ENCODE data around the gene GPR31.
"Not testable (repeated sequence)": the region's sequence is repeated elsewhere in the genome, so short reads cannot be mapped to it uniquely, and the experiment has no call there.

GPR31 gene

DNA sequence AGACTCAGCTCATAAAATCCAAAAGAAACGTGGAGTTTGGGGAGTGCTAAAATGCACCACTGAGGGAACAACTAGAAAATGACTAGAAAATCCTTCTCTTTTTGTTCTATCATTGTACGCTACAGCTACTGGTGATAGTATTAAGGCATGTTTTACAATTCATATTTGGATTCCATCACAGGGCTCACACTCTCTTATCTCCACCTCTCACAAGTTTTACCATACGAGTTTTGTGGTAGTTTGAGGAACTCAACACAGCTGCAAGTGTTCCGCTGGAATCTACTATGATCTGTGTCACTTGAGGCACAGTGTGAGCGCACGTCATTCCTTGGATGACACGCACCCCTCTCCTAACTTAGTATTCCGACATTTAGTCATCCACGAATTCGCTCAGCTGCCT, 9.9 kb upstream of the GPR31 start:
- DNase-seq (ENCODE audit: low spot score): not testable (repeated sequence)

DNA sequence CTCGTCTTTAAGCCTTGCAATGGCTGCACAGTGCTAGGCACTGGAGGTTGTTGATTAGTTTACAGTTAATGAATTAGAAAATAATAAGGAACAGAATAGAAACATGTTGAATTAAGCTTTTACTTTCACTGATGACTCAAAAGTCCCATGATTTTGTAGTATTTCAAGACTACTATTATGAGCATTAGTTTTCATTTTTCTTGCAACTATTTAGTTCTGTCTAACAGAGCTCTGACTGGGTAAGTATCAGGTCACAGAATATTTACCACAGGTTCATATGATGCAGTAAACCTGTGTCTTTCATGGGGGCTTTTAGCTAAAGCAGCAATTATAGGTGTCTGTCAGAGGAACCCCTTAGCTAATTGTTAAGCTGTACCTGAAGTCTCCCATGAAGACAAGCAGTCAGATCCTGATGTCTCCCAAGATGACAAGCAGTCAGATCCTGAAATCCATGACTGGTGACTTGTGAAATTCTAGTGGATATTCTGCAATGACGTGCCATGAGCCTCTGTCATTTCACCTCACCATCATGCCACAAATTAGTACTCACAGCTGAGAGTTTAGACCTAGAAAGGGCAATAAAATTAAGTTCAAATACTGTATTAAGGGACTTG, 8.2 kb upstream of the GPR31 start:
- DNase-seq (ENCODE audit: low spot score): no peak

DNA sequence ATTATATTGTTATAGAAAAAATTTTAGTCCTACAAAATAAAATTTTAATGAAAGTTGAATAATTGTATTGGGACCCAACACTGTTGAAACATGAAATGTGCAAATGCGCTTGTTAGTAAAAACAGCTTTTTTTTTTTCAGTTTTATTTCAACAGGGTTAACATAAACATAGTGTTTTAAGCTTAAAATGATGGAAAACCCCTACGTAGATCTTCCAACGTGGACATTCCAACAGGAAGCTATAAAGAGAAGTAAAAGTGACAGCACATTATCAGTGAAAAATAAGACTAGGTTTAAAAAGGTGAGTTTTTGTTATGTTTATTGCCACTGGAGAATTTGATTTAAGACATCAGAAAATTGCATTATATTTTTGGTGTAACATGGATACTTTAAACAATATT, 6.5 kb upstream of the GPR31 start:
- DNase-seq (ENCODE audit: low spot score): no peak

DNA sequence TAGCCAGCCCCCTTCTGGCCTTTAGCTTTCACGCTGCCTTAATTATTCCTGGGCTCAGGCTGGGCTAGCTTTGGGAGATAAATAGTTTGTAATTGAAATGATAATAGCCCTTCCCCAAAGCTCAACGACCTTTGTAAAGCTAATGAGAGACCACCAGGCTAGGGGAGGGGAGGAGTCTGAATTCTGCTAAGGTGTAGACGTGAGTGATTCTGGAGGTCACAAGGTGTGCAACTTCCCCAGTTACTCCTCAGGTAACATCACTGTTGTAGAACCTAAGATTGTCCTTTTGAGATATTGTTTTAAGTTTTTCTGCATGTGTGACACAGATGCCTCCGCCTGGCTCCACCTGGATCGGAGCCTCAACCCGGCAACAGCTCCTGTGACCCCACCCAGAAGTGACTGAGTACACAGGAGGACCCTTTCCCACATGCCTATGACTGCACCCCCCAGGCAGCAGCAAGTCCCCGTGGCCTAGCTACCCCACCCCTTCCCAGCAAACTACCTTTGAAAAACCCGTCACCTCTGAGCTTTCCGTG, 5.8 kb upstream of the GPR31 start:
- DNase-seq (ENCODE audit: low spot score): no peak

DNA sequence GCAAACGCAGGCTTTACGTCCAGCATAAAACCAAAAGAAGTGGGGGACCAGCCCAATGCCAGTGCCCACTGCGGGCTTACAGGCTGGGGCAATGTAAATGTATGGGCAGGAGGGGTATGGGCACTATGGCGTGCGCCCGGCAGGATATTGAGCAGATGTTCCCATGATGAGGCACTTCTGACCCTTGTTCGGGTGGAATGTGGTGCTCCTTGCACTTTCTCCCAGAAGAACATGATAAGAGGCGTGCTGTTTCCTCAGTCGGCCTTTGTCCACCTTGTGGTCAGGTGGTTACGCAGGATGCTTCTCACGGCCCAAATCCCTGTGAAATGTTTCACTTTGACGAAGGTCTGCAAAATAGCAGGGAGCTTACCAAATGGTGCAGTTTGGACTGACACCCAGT, 4.8 kb upstream of the GPR31 start:
- DNase-seq (ENCODE audit: low spot score): no peak

DNA sequence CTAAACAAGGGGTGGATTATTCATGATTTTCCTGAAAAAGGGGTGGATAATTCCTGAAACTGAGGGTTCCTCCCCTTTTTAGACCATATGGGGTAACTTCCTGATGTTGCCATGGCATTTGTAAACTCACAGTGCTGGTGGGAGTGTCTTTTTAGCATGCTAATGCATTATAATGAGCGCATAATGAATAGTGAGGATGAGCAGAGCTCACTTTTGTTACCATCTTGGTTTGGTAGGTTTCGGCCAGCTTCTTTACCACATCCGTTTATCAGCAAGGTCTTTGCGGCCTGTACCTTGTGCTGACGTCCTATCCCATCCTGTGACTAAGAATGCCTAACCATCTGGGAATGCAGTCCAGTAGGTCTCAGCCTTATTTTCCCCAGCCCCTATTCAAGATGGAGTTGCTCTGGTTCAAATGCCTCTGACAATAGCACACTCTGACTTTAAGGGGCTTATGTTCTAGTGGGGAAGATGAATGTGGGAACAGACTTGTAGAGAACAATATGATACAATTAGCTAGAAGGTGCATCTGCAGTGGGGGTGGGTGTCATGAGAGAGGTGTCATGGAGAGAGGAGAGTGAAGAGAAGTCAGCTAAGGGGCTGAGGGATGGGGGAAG, 4.2 kb upstream of the GPR31 start:
- no peak for DNase-seq (ENCODE audit: low spot score)

DNA sequence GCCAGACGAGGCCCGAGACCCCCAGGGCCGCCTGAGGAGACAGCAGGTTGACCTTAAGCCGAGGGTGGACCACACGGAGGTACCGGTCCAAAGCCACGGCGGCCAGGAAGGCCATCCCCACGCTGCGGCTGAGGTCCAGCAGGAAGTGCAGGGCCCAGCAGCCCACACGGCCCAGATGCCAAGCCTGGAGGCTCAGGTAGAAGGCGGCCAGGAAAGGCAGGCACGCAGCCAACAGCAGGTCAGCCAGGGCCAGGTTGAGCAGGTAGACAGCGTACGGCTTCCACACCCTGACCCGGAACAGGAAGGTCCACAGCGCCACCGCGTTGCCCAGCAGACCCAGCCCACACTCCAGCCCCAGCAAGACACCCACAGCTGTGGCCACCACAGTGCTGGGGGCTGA, 366 bp downstream of the GPR31 start:
- DNase-seq (ENCODE audit: low spot score): no peak

DNA sequence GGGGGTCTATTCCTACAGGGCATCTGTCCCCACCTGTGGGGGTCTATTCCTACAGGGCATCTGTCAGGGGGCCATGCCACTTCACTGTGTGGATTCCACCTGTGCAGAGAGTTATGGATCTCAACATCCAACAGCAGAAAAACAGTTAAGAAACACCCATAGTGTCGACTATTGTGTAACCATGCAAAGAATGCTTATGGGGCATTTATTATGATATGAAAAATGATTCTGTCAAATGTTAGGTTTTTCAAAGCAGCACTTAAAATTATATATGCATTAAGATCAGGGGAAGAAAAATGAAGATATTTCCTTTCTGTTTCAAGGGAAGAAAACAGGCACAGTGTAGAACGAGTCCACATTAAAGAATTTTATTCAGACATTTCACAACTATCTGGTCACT, 2.9 kb downstream of the GPR31 start:
- DNase-seq (ENCODE audit: low spot score): no peak

DNA sequence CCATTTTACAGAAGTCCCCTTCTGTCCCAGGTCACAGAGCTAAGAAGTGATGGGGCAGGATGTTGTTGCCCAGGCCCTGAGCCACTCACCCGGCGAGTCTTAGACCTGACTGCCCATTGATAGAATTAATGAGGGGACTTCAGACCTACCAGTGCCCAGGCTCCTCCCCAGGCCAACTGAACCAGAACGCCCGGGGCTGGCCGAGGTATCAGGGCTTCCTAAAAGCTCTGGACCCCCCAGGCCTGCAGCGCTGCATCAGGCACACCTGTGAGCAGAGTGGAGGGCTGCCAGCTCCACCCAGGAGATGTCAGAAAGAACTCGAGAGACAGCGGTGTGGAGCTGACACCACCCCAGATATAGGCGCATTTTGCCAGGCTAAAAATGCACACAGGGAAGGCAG, 3.5 kb downstream of the GPR31 start:
- no peak for DNase-seq (ENCODE audit: low spot score)

DNA sequence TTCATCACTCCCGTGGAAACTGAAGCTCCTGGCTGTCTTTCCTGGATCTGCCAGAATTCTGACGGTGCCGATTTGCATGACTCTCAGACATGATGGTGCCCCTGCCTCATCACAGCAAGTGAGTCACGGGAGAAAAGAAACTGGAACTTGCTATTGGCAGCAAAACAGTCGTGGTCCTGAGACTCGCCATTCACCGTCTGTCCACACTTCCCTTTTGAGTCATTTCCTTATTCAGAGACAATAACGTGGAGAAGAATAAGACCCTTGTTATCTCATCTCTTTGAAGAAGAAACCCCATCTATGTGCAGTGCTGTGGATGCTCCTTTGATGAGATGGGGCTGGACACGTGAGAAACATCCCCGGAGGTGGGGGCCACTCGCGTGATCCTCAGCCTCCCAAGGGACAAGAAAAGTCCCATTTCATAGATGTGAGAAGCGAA, 4.2 kb downstream of the GPR31 start:
- peak; percentile 59 for DNase-seq (ENCODE audit: low spot score)

DNA sequence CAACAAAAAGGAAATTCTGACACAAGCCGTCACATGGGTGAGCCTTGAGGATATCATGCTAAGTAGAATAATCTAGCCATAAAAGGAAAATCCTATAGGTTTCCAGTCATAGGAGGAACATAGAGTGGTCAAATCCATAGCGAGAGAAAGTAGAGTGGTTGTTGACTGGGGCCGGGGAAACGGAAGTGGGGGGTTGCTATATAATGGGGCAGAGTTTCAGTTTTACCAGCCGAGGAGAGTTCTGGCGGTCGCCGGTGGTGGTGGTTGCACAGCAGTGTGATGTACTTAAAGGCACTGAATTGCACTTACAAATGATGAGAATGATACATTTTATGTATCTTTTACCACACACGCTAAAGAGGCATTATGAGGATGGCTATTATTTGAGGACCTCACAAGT, 4.9 kb downstream of the GPR31 start:
- DNase-seq (ENCODE audit: low spot score): no peak

DNA sequence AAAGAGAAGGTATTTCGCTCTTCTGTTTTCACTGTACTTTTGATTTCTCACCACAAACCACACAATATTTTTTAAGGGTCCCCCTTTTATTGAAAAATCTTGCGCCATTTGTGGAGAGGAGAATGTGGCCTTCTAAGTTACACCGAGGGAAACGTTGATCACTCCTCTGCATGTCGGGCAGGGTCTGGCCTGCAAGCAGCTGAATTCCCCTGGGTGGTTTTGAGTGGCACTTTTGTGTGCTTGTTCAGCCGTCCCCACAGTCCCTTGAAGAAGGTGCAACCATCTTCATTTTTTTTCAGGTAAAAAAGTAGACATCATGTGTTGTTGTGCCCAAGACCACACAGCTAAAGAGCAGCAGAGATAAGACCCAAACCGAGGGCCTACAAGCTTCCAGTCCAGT, 6.1 kb downstream of the GPR31 start:
- DNase-seq (ENCODE audit: low spot score): no peak

DNA sequence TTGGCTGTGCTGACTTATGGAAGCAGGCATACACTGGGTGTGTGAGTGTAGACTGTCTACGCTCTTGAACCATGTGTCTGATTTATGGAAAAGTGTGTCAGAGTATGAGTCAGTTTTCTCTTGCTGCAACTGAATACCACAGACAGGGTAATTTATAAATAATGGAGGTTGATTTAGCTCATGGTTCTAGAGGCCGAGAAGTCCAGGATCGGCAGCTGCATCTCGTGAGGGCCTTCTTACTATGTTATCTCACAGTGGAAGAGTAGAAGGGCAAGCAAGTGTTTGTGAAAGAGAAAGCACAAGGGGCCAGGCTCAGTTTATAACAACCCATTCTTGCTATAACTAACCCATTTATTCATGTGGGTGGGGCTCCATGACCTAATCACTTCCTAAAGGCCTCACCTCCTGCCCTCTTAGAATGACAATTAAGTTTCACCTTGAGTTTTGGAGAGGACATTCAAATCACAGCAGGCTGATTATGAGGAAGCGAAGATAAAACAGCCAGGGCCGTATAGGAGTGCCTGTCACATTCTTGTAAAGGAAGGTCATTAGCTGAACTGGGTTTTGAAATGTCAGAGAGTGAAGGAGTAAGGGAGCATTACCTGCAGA, 6.7 kb downstream of the GPR31 start:
- DNase-seq (ENCODE audit: low spot score): no peak

DNA sequence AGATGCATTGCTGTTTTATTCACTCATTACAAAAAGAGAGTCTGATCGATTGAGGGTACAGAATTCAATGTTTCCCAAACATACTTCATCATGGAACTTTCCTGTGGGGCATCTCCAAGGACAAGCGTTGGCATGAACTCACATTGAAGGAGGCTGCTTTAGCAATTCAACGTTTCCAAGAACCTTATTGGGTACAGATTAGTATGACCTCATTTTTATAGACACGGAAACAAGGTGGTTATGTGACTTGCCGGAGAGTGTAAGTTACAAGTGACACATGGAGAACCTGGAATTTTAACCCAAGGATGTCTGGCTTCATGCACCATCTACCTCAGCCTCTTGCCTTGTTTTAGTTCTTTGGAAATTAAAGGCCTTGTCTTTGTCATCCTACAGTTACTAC, 8.8 kb downstream of the GPR31 start:
- no peak for DNase-seq (ENCODE audit: low spot score)

DNA sequence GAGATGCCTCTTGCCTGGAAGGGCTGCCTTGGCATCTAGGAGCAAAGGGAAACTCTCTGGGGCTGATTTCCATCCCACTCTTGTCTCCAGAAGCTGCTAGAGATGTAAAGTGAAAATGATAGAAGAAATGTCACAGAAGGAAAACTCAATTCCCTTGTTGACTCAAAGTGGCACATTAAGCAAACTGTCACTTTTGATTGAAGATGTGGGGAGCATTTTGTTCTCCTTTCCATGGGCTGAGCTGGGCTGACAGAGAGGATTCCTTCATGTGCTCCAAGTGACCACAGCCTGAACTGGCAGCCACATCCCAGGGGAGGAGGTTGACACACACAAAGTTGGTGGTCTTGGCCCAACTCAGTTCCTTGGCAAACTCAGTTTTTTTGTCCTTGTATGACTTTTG, 9.8 kb downstream of the GPR31 start:
- DNase-seq (ENCODE audit: low spot score): no peak

DNA sequence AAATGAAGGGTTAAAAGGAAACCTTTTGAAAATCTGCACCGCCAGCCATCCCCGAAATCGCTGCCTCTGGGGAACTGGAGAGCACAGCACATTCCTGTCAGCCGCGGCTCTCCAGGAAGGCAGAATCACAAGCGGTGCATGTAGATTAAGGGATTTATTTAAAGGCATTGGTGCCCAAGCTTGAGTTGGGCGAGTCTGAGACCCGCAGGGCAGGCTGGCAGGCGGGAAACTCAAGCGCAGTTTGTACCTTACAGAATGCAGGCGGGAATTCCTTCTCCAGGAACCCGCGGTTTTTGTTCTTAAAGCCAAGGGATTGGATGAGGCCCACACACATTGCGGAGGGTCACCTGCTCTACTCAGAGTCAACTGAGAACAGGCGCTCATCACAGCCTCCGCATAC, 10.8 kb downstream of the GPR31 start:
- no peak for DNase-seq (ENCODE audit: low spot score)

DNA sequence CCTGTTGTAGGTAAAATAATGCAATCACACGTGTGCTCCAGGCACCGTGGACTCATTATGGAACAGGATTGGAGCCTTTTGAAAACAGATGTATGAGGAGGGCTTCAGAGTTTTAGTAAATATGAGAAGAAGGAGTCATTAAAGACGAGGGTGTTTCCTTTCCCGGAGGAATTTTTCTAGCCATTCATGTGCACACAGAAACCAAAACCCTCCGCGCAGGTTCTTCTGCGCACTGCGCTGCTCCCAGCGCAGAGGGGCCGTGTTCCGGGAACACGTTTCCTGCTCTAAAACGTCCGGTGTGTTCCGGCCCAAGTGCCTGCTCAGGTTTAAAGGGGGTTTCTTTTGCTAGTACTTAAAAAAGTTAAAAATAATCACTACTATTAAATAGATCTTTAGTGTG, 11.6 kb downstream of the GPR31 start:
- no peak for DNase-seq (ENCODE audit: low spot score)

DNA sequence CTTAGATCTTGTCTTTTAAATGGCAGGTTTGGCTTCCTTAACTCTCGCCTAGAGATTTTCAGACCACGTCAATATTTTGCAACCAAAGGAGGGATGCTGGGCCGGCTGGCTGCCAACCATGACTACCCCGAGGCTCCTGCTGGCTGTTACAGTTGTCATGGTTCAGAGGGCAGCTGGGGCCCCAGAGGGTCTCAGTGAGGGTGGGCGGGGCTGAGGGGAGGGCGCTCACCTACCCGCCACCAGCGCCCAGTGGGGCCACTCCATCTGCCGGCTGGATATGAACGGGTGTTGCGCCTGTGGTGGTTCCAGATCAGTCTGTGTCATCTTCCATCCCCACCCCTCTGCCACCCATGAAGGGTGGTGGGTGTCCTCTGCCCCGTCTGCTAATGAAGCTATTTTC, 12.3 kb downstream of the GPR31 start:
- no peak for DNase-seq (ENCODE audit: low spot score)

DNA sequence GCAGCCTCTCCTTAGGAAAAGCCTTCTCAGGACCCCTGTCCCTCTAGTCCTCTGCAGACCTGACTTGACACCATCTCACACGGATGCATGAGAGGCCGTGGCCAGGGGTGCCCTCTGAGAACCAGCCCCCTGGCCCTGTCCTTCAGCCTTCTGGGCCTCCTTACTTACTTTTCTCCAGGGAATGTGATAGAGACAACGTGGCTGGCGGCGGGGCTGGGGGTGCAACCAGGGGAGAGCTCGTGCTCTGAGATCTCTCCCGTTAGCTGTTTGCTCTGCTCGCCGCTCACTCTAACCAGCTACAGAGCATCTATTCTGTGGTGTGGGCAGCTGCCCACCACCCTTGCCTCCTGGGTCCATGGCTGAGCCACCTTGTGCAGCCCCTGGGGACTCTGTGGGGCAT, 14.7 kb downstream of the GPR31 start:
- DNase-seq (ENCODE audit: low spot score): no peak

DNA sequence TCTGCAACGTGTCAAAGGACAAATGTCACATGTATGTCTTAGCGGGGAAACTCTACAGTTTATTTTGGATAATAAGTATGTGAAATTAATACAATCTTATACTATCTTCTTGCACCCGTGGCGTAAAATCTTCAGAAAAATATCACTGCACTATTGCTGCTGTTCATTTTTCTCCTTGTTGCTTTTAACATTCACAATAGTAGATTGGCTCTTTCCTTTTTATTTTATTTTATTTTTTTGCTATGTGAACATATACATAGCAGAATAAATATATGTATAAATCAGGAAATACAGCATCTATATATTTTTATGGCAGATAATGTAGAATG, 15.4 kb downstream of the GPR31 start:
- no peak for DNase-seq (ENCODE audit: low spot score)

DNA sequence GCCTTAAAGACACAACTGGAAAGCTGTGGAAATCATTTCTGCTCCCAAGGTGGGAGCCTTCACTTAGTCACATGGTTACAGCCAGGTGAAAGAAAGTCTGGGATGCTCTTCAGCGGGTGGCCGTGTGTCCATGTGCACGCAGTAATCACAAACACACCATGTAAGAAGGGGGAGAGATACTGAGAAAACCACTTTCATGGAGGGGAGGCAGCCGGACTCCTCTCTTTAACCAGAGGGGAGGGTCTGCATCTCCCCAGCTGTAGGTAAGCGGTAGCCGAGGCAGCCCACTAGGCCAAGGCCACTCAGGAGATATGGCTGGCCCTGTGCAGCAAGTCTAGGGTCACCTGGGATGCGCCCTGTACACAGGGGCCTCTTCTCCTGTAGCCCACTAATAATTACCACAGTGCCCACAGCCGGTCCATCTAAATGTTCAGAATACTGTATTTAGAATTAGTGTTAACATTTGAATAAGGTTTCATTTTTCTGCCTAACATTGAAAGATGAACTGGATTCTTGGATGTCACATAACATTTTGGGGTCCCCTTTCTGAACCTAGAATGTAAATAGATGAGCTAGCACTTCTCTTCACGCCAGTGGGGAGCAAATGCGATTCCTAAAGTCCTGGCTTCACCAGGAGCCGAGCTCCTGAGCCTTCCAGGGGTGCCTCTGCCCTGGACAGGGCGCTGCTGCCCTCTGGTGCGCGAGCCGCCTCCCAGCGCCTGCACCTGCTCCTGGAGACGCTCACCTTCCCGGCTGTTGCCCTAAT, 15.9 kb downstream of the GPR31 start:
- DNase-seq (ENCODE audit: low spot score): no peak

DNA sequence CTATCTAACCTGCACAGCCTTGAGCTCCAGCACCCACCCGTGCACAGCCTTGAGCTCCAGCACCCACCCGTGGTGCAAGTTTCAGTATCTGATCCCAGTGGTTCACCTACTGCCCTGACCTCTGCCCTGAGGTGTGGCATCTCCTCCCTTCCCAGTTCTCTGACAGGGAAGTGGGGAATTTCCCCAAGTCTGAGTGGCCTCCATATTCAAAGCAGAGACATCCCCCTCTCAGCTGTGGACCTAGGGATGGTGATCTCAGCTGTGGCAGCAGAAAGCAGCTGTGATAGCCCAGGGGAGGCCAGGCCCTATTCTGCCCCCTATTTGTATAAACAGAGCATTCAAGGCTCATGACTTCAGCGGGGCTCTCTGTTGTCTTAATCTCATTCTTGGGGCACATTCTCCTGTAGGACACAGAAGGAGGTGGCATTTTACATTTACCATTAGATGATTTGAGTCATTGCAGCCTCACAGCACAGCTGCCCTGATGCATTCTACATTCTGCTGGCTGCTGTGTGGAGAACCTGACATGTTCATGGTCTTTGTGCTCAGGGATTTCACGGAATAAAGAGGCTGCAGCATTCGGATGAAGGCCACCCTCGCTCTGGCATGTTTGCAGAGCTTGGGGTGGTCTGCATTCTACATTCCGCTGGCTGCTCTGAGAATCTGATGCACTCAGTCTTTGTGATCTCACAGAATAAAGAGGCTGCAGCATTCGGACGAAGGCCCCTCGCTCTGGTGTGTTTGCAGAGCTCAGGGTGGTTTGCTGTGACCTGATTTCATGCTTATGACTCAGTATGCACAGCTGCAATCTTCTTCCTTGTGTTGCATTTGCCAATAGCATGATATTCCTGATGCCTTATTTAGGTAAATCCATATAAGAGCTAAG, 16.9 kb downstream of the GPR31 start:
- no peak for DNase-seq (ENCODE audit: low spot score)
